ENCODE results near the gene TEX14. TPM values are rescaled to one million over a fixed set of nuclear protein-coding genes. Genes with fewer than 3 reads are reported as not detected.

Gene TEX14
- total and polyA plus RNA-seq, 2 experiments from 2014 or later, result 0.15 TPM; not detected in 1

DNA sequence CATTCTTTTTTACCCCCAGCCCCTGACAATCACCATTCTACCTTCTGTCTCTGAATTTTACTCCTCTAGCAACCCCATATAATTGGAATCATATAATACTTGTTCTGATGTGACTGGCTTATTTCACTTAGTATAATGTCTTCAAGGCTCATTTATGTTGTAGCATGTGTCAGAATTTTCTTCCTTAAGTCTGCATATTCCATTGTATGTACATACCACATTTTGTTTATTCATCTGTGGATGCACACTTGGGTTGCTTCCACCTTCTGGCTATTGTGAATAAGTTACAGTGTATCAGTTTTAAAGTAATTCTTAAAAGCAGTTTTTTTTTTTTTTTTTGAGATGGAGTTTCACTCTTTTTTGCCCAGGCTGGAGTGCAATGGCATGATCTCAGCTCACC, 39.1 kb upstream of the TEX14 start:
- H4K20me1 ChIP-seq (ENCODE audit: insufficient read depth), result no peaks in the 10 kb centered on the region
- no peaks in the 10 kb centered on the region for H3K27me3 ChIP-seq (replicated peaks; ENCODE audit: insufficient read depth)
- no peak for DNase-seq
- H3K4me1 ChIP-seq (ENCODE audit: insufficient read depth), result no peaks in the 10 kb centered on the region
- no peaks in the 10 kb centered on the region for H3K36me3 ChIP-seq (ENCODE audit: low read depth)
- H3F3A ChIP-seq (ENCODE audit: insufficient read depth), result no peaks in the 10 kb centered on the region
- no peak overlapping the region for H3K4me2 ChIP-seq (ENCODE audit: unreplicated experiment)
- no peak overlapping the region for H3K9ac ChIP-seq
- no peak for TF ChIP-seq EZH2 (IDR thresholded peaks at IDR 0.05; ENCODE audit: insufficient read depth, poor library complexity, severe bottlenecking)
- TF ChIP-seq EZH2phosphoT487 (IDR thresholded peaks at IDR 0.05; ENCODE audit: insufficient read depth, low read depth), result no peak
- no peak overlapping the region for H3K27ac ChIP-seq
- in situ Hi-C loops (cut with MboI), result no loop called here
- H3K9me2 ChIP-seq (ENCODE audit: insufficient read depth), result no peaks in the 10 kb centered on the region
- H3K9me3 ChIP-seq (ENCODE audit: low read depth), result no peaks in the 10 kb centered on the region
- no peak overlapping the region for H2AFZ ChIP-seq
- no peak overlapping the region for H3K4me3 ChIP-seq
- H3K79me2 ChIP-seq (ENCODE audit: insufficient read depth), result no peaks in the 10 kb centered on the region

DNA sequence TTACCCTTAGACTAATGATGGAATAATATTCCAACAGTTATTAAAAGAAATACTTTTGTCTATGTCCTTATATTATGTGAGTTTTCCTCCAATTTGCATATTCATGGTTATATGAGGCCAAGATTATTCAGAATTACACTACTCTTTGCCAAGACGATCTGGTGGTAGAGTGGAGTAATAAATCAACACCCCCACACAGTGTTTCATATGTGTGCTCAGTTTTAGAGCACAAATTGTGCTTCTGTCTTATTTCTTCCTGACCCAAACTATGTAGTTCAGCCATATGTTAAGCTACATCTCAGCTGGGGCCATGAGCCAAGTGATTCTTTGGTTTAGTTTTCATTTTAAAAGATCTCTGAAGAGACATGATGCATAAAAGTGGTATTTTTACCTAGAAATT, 37.0 kb upstream of the TEX14 start:
- no peak overlapping the region for H3K4me3 ChIP-seq
- no peaks in the 10 kb centered on the region for H3K4me1 ChIP-seq (ENCODE audit: insufficient read depth)
- no peak overlapping the region for H3K27ac ChIP-seq
- H3K36me3 ChIP-seq (ENCODE audit: low read depth), result no peaks in the 10 kb centered on the region
- no peak overlapping the region for H2AFZ ChIP-seq
- H3K9ac ChIP-seq, result no peak overlapping the region
- 4 to 6% methylated on average over 1 of the region's 1 CpG for WGBS, 2 experiments (ENCODE audit: low coverage in 1 of 2, low lambda C conversion rate in 2 of 2, missing lambda C conversion rate in 2 of 2)
- H4K20me1 ChIP-seq (ENCODE audit: insufficient read depth), result no peaks in the 10 kb centered on the region
- H3K79me2 ChIP-seq (ENCODE audit: insufficient read depth), result no peaks in the 10 kb centered on the region
- H3F3A ChIP-seq (ENCODE audit: insufficient read depth), result no peaks in the 10 kb centered on the region
- in situ Hi-C loops (cut with MboI), result no loop called here
- no peak overlapping the region for H3K4me2 ChIP-seq (ENCODE audit: unreplicated experiment)
- no peaks in the 10 kb centered on the region for H3K9me3 ChIP-seq (ENCODE audit: low read depth)
- peak; percentile 2 for DNase-seq
- TF ChIP-seq EZH2phosphoT487 (IDR thresholded peaks at IDR 0.05; ENCODE audit: insufficient read depth, low read depth) (no peak), EZH2 (IDR thresholded peaks at IDR 0.05; ENCODE audit: insufficient read depth, poor library complexity, severe bottlenecking) (no peak)
- no peaks in the 10 kb centered on the region for H3K27me3 ChIP-seq (replicated peaks; ENCODE audit: insufficient read depth)
- H3K9me2 ChIP-seq (ENCODE audit: insufficient read depth), result no peaks in the 10 kb centered on the region

DNA sequence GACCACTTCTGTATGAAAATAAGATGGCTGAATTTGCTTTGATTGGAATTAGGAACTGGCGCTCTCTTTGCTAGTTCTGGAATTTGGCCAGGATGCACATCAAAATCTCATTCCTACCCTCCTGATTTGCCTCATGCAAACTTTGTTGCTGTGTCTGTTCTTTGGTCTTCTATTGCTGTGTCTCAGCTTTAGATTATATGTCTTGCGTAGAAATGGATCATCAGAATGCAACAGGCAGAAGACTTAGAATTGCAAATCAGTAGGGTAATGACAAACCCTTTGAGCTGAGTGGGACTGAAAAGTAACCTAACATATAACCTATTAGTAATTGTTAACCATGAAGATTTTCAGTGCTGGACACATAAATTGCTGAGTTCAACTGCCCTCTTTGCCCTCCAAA, 30.9 kb upstream of the TEX14 start:
- in situ Hi-C loops (cut with MboI), result no loop called here
- Histone ChIP-seq H4K20me1 (ENCODE audit: insufficient read depth) (no peaks in the 10 kb centered on the region), H3K9ac (no peak overlapping the region), H3K36me3 (ENCODE audit: low read depth) (no peaks in the 10 kb centered on the region), H3K9me2 (ENCODE audit: insufficient read depth) (no peaks in the 10 kb centered on the region), H3K27me3 (replicated peaks; ENCODE audit: insufficient read depth) (no peaks in the 10 kb centered on the region), H3F3A (ENCODE audit: insufficient read depth) (no peaks in the 10 kb centered on the region), H2AFZ (no peak overlapping the region), H3K9me3 (ENCODE audit: low read depth) (no peaks in the 10 kb centered on the region), H3K4me3 (no peak overlapping the region), H3K27ac (no peak overlapping the region), H3K4me2 (ENCODE audit: unreplicated experiment) (no peak overlapping the region), H3K4me1 (ENCODE audit: insufficient read depth) (no peaks in the 10 kb centered on the region), H3K79me2 (ENCODE audit: insufficient read depth) (no peaks in the 10 kb centered on the region)
- TF ChIP-seq EZH2phosphoT487 (IDR thresholded peaks at IDR 0.05; ENCODE audit: insufficient read depth, low read depth) (no peak), EZH2 (IDR thresholded peaks at IDR 0.05; ENCODE audit: insufficient read depth, poor library complexity, severe bottlenecking) (no peak)
- DNase-seq, result no peak
- 93 to 98% methylated on average over 2 of the region's 2 CpGs for WGBS, 2 experiments (ENCODE audit: low coverage in 1 of 2, low lambda C conversion rate in 2 of 2, missing lambda C conversion rate in 2 of 2)

DNA sequence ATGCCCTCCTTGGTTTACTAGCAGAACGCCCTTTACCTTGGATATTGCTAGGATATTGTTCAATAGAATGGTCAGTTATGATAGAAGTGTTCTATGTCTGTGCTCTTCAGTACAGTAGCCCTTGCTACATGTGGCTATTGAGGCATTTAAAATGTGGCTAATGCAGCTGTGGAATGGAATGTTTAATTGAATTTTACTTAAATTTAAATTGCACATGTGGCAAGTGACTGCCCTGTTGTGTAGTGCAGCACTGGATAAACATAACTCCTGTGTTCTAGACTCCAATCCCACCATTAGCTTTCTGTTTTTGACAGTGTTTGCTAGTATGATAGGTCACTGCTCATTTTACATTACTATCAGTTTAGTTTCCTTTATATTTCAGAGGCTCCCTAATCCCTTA, 30.4 kb upstream of the TEX14 start:
- Histone ChIP-seq H3K79me2 (ENCODE audit: insufficient read depth) (no peaks in the 10 kb centered on the region), H3K9ac (no peak overlapping the region), H3K4me1 (ENCODE audit: insufficient read depth) (no peaks in the 10 kb centered on the region), H3K36me3 (ENCODE audit: low read depth) (no peaks in the 10 kb centered on the region), H3K9me2 (ENCODE audit: insufficient read depth) (no peaks in the 10 kb centered on the region), H3K27ac (no peak overlapping the region), H2AFZ (no peak overlapping the region), H3K4me3 (no peak overlapping the region), H3K4me2 (ENCODE audit: unreplicated experiment) (no peak overlapping the region), H4K20me1 (ENCODE audit: insufficient read depth) (no peaks in the 10 kb centered on the region), H3K9me3 (ENCODE audit: low read depth) (no peaks in the 10 kb centered on the region), H3F3A (ENCODE audit: insufficient read depth) (no peaks in the 10 kb centered on the region), H3K27me3 (replicated peaks; ENCODE audit: insufficient read depth) (no peaks in the 10 kb centered on the region)
- in situ Hi-C loops (cut with MboI), result no loop called here
- TF ChIP-seq EZH2phosphoT487 (IDR thresholded peaks at IDR 0.05; ENCODE audit: insufficient read depth, low read depth) (no peak), EZH2 (IDR thresholded peaks at IDR 0.05; ENCODE audit: insufficient read depth, poor library complexity, severe bottlenecking) (no peak)
- no peak for DNase-seq
- WGBS, 2 experiments (ENCODE audit: low coverage in 1 of 2, low lambda C conversion rate in 2 of 2, missing lambda C conversion rate in 2 of 2), result 95 to 96% methylated on average over 1 of the region's 1 CpG

DNA sequence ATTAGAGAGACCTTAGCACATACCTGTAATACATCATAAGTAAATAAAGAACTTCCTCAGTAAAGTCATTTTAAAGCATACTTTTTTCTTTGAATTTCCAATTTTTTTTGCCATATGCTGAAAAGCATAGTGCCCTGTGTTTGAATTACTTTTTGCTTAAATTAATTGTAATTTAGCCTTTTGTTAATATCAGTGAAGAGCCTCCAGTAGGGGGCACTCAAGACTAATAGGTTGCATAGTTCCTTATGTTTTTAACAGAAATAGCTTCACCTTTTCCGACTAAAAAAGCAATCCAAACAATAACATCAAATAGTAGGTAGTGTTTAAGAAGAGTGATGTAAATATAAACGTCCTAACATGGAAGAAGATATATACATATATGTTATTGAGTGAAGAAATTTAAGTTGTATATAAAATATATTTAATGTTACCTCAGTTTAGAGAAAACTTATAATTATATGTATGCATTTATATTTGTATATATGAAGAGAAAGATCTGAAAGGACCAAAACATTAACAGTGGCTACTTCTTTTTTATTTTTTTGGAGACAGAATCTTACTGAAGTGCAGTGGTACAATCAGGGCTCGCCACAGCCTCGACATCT, 19.2 kb upstream of the TEX14 start:
- peak; percentile 77 for DNase-seq
- H2AFZ ChIP-seq, result no peak overlapping the region
- in situ Hi-C loops (cut with MboI), result no loop called here
- H3K4me1 ChIP-seq (ENCODE audit: insufficient read depth), result no peaks in the 10 kb centered on the region
- TF ChIP-seq EZH2phosphoT487 (IDR thresholded peaks at IDR 0.05; ENCODE audit: insufficient read depth, low read depth) (no peak), EZH2 (IDR thresholded peaks at IDR 0.05; ENCODE audit: insufficient read depth, poor library complexity, severe bottlenecking) (no peak)
- H3K9ac ChIP-seq, result no peak overlapping the region
- no peak overlapping the region for H3K4me3 ChIP-seq
- 50 to 51% methylated on average over 4 of the region's 4 CpGs for WGBS, 2 experiments (ENCODE audit: low coverage in 1 of 2, low lambda C conversion rate in 2 of 2, missing lambda C conversion rate in 2 of 2)
- H4K20me1 ChIP-seq (ENCODE audit: insufficient read depth), result no peaks in the 10 kb centered on the region
- H3K36me3 ChIP-seq (ENCODE audit: low read depth), result no peaks in the 10 kb centered on the region
- H3K79me2 ChIP-seq (ENCODE audit: insufficient read depth), result no peaks in the 10 kb centered on the region
- H3K27ac ChIP-seq, result no peak overlapping the region
- no peak overlapping the region for H3K4me2 ChIP-seq (ENCODE audit: unreplicated experiment)
- no peaks in the 10 kb centered on the region for H3K27me3 ChIP-seq (replicated peaks; ENCODE audit: insufficient read depth)
- no peaks in the 10 kb centered on the region for H3K9me3 ChIP-seq (ENCODE audit: low read depth)
- H3K9me2 ChIP-seq (ENCODE audit: insufficient read depth), result no peaks in the 10 kb centered on the region
- H3F3A ChIP-seq (ENCODE audit: insufficient read depth), result no peaks in the 10 kb centered on the region

Data from GM23248 (cell line).